Measurements from ENCODE around the gene ZNF584. TPM values are rescaled to one million over a fixed set of nuclear protein-coding genes. Genes with fewer than 3 reads are reported as not detected.
"Not testable (repeated sequence)": the region's sequence is repeated elsewhere in the genome, so short reads cannot be mapped to it uniquely, and the experiment has no call there.

ZNF584 gene
- 16.0 TPM for total RNA-seq

GRCh38 chr19:58408152-58409009 is at the start of gene ZNF584:
Gene ZNF584, plus strand, starts transcription at chr19:58408649. Its CDS starts 499 bp downstream, at chr19:58409148.
- intact Hi-C loops (cut with DNase I): no loop called here
- ATAC-seq: peak; percentile 98

GRCh38 chr19:58361900-58362271 is 46.6 kb upstream of the ZNF584 start:
- peak; percentile 75 for DNase-seq (ENCODE audit: low spot score)
- intact Hi-C loops (cut with DNase I): no loop called here
- peak; percentile 13 for ATAC-seq

More at GRCh38 chr19:58408152-58409009, at the start of gene ZNF584:
- DNase-seq (ENCODE audit: low spot score): peak; percentile 97

GRCh38 chr19:58362272-58362994 is 46.0 kb upstream of the ZNF584 start, which contains the start of gene ZNF497:
Gene ZNF497, minus strand, starts transcription at chr19:58362751. Its CDS starts 5,116 bp downstream, at chr19:58357635.
- DNase-seq (ENCODE audit: low spot score) (peak; percentile 99), ATAC-seq (peak; percentile 97)
- intact Hi-C loops (cut with DNase I): no loop called here

DNA sequence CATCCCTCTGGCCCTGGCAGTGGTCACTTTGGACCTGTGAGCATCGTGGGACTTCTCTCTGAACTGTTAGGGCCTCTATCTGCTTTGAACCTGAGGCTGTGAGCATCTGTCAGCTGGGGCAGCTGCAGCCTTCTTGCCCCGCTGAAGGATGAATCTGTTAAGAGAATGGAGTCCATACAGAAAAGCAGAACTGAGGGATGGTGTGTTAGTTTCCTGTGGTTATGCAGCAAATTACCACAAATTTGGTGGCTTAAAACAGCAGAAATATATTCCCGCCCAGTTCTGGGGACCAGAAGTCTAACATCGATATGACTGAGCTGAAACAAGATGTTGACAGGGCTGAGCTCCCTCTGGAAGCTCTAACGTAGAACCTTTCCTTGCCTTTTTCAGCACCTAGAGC is 44.3 kb upstream of the ZNF584 start:
- DNase-seq (ENCODE audit: low spot score): no peak
- ATAC-seq: no peak
- intact Hi-C loops (cut with DNase I): no loop called here

DNA sequence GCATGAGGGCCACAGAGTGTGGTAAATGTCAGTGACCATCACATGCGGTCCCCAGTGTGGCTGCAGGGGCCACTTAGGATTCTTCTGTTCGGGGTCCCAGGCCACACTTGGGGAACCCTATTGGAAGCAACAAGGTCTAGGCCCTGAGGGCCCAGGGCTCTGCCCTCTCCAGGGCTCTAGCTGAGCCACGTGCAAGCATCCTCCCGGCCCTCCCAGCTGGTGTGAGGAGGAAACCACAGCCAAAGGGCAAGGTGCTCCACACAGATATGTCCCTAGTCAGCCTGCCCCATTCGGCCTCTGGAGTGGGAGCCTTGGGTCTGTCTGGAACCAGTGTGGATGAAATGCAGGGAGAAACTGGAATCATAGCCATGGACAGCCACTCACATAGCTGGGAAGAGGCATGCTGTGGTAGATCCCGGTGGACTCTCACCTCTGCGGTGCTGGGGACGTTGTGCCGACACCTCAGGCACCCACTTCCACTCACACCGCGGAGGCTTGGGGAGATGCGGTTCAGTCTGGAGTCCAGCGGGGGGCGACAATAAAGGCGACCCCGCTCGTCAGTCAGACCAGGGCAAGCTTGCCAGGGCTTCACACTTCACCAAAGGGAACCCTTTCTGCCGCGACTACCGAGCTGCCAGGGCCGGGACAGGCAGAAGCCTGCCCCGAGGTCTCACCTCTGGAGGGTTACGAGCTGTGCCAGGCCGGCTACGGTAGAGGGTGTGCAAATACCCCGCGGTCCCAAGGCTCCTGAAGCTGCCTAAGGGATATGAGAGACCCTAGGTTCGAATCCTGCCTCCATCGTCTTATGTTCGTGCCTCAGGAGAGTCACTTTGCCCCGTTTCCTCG is 41.6 kb upstream of the ZNF584 start:
- DNase-seq (ENCODE audit: low spot score) (no peak), ATAC-seq (no peak)
- intact Hi-C loops (cut with DNase I): no loop called here

GRCh38 chr19:58367698-58368454 is 40.6 kb upstream of the ZNF584 start:
- ATAC-seq: no peak
- DNase-seq (ENCODE audit: low spot score): peak; percentile 49
- intact Hi-C loops (cut with DNase I): no loop called here

- ATAC-seq: no peak
- intact Hi-C loops (cut with DNase I): no loop called here
- DNase-seq (ENCODE audit: low spot score): peak; percentile 57
Observed at GRCh38 chr19:58368561-58369360, 39.7 kb upstream of the ZNF584 start.

GRCh38 chr19:58372311-58373133 is 35.9 kb upstream of the ZNF584 start:
- no peak for DNase-seq (ENCODE audit: low spot score)
- no peak for ATAC-seq
- intact Hi-C loops (cut with DNase I): no loop called here

DNA sequence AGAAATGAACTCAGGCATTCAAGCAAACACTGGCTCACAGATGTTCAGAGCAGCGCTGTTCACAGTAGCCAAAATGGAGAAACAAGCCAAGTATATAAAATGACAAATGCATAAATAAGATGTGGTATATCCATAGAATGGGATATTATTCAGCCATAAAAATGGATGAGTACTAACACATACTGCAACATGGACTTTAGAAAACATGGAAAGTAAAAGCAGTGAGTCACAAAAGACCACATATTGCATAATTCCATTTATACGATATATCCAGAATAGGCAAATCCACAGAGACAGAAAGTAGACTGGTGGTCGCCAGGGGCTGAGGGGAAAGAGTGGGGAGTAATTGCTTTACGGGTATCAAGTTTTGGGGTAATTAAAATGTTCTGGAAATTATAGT is 34.2 kb upstream of the ZNF584 start:
- ATAC-seq: no peak
- no peak for DNase-seq (ENCODE audit: low spot score)
- intact Hi-C loops (cut with DNase I): no loop called here

GRCh38 chr19:58376724-58377123 is 31.7 kb upstream of the ZNF584 start:
- DNase-seq (ENCODE audit: low spot score); intact Hi-C loops (cut with DNase I); ATAC-seq: not testable (repeated sequence)

GRCh38 chr19:58379246-58379645 is 29.2 kb upstream of the ZNF584 start:
- ATAC-seq (no peak), DNase-seq (ENCODE audit: low spot score) (no peak)
- intact Hi-C loops (cut with DNase I): no loop called here

DNA sequence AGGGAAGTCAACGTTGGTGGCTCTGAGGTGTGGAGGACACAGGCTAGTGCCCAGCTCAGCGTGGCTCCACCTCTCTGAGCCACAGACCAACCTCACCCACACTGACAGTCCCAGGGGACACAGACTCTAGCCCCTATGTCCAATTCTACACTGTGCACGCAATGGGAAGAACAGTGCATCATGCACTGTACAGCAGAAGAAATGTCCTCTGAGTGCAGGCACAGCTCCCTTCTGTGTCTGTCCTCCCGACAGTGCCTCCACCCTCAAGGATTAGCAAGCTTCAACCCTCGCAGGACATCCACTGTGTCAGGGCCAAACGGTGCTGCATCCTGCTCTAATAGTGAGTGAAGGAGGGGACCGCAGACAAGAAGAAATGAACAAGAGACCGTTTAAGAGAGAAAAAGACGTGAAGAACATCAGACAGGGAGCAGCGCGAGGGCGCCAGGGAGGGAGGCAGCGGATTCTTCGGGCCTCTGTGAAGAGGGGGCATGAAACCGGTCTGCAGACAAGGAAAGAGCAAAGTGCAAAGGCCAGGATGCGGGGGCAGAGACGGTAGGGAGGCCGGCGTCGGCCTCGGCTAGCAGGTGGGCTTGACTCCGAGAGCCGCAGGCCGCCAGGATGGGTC is 28.3 kb upstream of the ZNF584 start:
- intact Hi-C loops (cut with DNase I): no loop called here
- ATAC-seq: no peak
- no peak for DNase-seq (ENCODE audit: low spot score)

GRCh38 chr19:58380662-58381459 is 27.6 kb upstream of the ZNF584 start, which contains the start of gene ZNF837:
Gene ZNF837, minus strand, starts transcription at chr19:58381030. Its CDS starts 11,698 bp downstream, at chr19:58369332.
- intact Hi-C loops (cut with DNase I): no loop called here
- ATAC-seq: peak; percentile 97
- peak; percentile 99 for DNase-seq (ENCODE audit: low spot score)

DNA sequence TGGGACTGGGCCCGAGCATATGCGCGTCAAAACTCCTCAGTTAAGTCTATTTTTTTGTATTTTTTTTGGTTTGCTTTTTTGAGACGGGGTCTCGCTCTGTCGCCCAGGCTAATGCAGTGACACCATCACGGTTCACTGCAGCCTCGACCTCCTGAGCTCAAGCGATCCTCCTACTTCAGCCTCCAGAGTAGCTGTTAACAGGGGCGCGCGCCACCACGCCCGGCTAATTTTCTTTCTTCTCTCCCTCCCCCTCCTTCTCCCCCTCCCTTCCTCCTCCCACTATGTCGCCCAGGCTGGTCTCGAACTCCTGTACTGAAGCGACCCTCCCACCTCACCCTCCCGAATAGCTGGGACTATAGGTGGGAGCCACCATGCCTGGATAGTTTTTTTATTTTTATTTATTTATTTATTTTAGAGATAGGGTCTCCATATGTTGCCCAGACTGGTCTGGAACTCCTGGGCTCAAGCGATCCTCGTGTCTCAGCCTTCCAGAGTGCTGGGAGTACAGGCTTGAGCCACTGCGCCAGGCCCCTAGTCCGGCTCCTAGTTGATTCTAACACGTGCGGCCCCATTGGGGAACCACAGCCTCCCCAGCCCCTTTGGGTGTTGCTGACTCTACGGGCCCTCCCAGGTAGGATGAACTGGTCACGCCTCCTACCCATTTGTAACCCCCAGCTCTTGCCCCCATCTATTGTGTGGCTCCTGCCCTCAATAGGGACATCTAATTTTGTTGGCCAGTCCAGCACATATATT is 26.8 kb upstream of the ZNF584 start:
- ATAC-seq (no peak), DNase-seq (ENCODE audit: low spot score) (peak; percentile 63)
- intact Hi-C loops (cut with DNase I): no loop called here
